GM23338 (cell line): ENCODE results near the gene DENND5A.

ENCODE experiments used
- CREB1 ChIP-seq: fragments of 250-450 bp; sonication (Bioruptor Pico); IDR thresholded peaks from 2 replicates; pipeline ENCODE4 v1.5.0; 2020; ENCODE audit warnings: low read depth, mild to moderate bottlenecking, moderate library complexity
- CTCF ChIP-seq, 2 experiments: fragments of 200-600 bp in 1 of 2; sonication (generic) in 1 of 2; conservative IDR thresholded peaks; 2 replicates each; pipeline versions ENCODE4 v1.5.1 to v1.6.1; 2016 to 2017; ENCODE audit warnings: antibody characterized with exemption in 2 of 2, low read depth in 2 of 2, mild to moderate bottlenecking in 2 of 2, moderate library complexity in 1 of 2
- EZH2 ChIP-seq: fragments of 200-600 bp; sonication (generic); IDR thresholded peaks from one replicate; pipeline ENCODE4 v1.8.0; 2017; ENCODE audit warnings: antibody characterized with exemption, mild to moderate bottlenecking, low read depth; ENCODE audit not compliant: unreplicated experiment
- EZH2phosphoT487 ChIP-seq: fragments of 200-600 bp; sonication (generic); IDR thresholded peaks from one replicate; pipeline ENCODE4 v1.8.1; 2018; ENCODE audit warnings: antibody characterized with exemption; ENCODE audit not compliant: unreplicated experiment
- JUNB ChIP-seq: IDR thresholded peaks from one replicate; pipeline ENCODE4 v1.6.1; 2016; ENCODE audit warnings: antibody characterized with exemption; ENCODE audit not compliant: unreplicated experiment
- NANOG ChIP-seq: IDR thresholded peaks from 2 replicates; pipeline ENCODE4 v1.6.1; 2016; ENCODE audit warnings: antibody characterized with exemption, borderline replicate concordance
- POLR2AphosphoS5 ChIP-seq: IDR thresholded peaks from 2 replicates; pipeline ENCODE4 v1.6.1; 2016; ENCODE audit warnings: antibody characterized with exemption, low read depth
- REST ChIP-seq: IDR thresholded peaks from one replicate; pipeline ENCODE4 v1.6.1; 2018; ENCODE audit warnings: antibody characterized with exemption; ENCODE audit not compliant: unreplicated experiment
- ZNF331 ChIP-seq: fragments of 250-450 bp; sonication (Bioruptor Pico); IDR thresholded peaks from 2 replicates; pipeline ENCODE4 v1.5.0; 2020; ENCODE audit warnings: low read depth, mild to moderate bottlenecking, moderate library complexity

- TF ChIP-seq REST, result no peak
- TF ChIP-seq POLR2AphosphoS5, result no peak
- no peak for TF ChIP-seq EZH2
- TF ChIP-seq CTCF (conservative IDR thresholded peaks at IDR 0.05; ENCODE audit: low read depth in 2 of 2), result no peak
- TF ChIP-seq CREB1 (CRISPR knock-in tag), result no peak
- TF ChIP-seq ZNF331 (CRISPR knock-in tag), result no peak
- no peak for TF ChIP-seq JUNB
- TF ChIP-seq NANOG, result no peak
- TF ChIP-seq EZH2phosphoT487, result no peak
Measured at GRCh38 chr11:9169595-9170295, 95.4 kb downstream of the DENND5A start.
